Cardiac muscle cell (in vitro differentiated cells and primary cell): ENCODE measurements around the gene BIN1. TPM values are rescaled to one million over a fixed set of nuclear protein-coding genes. Genes with fewer than 3 reads are reported as not detected.

Experiments
- DNase-seq, 2 donors: peaks; one replicate each; pipeline versions ENCODE4 v3.0.0 to v3.0.0-alpha.2; 2010 to 2017; ENCODE audit warnings: low read depth in 1 of 2, low spot score in 1 of 2
- H3K27ac ChIP-seq: fragments of 200-600 bp; sonication (generic); 2 replicates; pipeline ENCODE4 v1.5.1; 2016
- H3K27me3 ChIP-seq: fragments of 200-600 bp; sonication (generic); 2 replicates; pipeline ENCODE4 v1.6.0; 2016; ENCODE audit warnings: control low read depth
- H3K36me3 ChIP-seq: fragments of 200-600 bp; sonication (generic); 2 replicates; pipeline ENCODE4 v1.5.1; 2016; ENCODE audit warnings: control low read depth
- H3K4me1 ChIP-seq: fragments of 200-600 bp; sonication (generic); 2 replicates; pipeline ENCODE4 v1.8.1; 2017; ENCODE audit warnings: low read depth, mild to moderate bottlenecking, mixed run types
- H3K4me3 ChIP-seq: fragments of 200-600 bp; sonication (generic); 2 replicates; pipeline ENCODE4 v1.5.1; 2016; ENCODE audit warnings: mild to moderate bottlenecking
- H3K9me3 ChIP-seq: fragments of 200-600 bp; sonication (generic); 2 replicates; pipeline ENCODE4 v1.5.1; 2017; ENCODE audit warnings: low read depth, mild to moderate bottlenecking, control low read depth
- CTCF ChIP-seq: IDR thresholded peaks from 2 replicates; pipeline ENCODE4 v1.5.1; 2012; ENCODE audit warnings: low read depth, mild to moderate bottlenecking, low read length
- polyA plus RNA-seq: library from polyadenylated mRNA; unstranded; fragments of >200 nt; fragmentation: Nextera tagmentation; extraction: Ambion mirVana; gene quantifications from 2 replicates; pipeline ENCODE4 v1.2.1, GENCODE V29; 2016
- total RNA-seq: library from RNA; depleted of rRNA; stranded (reverse); fragments of >200 nt; gene quantifications from 2 replicates; pipeline ENCODE4 v1.2.3, GENCODE V29; 2016

The BIN1 gene
- total and polyA plus RNA-seq, 2 experiments from 2014 or later: 44.7 to 94.9 TPM

- Histone ChIP-seq H3K4me1 (no peaks in the 10 kb centered on the region), H3K4me3 (no peak overlapping the region), H3K9me3 (no peaks in the 10 kb centered on the region), H3K27me3 (no peaks in the 10 kb centered on the region), H3K36me3 (no peaks in the 10 kb centered on the region), H3K27ac (no peak overlapping the region)
- no peak for TF ChIP-seq CTCF
- DNase-seq: no peak
Observed at GRCh38 chr2:127017548-127017947, 89.4 kb downstream of the BIN1 start.

- Histone ChIP-seq H3K27me3 (no peaks in the 10 kb centered on the region), H3K36me3 (no peaks in the 10 kb centered on the region), H3K4me1 (peaks cover 4% of the 10 kb centered on the region), H3K4me3 (no peak overlapping the region), H3K9me3 (no peaks in the 10 kb centered on the region), H3K27ac (no peak overlapping the region)
- no peak for DNase-seq
- TF ChIP-seq CTCF: no peak
Observed at GRCh38 chr2:127016329-127016728, 90.6 kb downstream of the BIN1 start.

- H3K36me3 ChIP-seq: no peaks in the 10 kb centered on the region
- no peak for DNase-seq
- no peaks in the 10 kb centered on the region for H3K9me3 ChIP-seq
- H3K27me3 ChIP-seq: no peaks in the 10 kb centered on the region
- H3K4me1 ChIP-seq: peaks cover 5% of the 10 kb centered on the region
- TF ChIP-seq CTCF: no peak
- H3K4me3 ChIP-seq: no peak overlapping the region
- H3K27ac ChIP-seq: no peak overlapping the region
Observed at GRCh38 chr2:127015106-127015910, 91.6 kb downstream of the BIN1 start.

DNA sequence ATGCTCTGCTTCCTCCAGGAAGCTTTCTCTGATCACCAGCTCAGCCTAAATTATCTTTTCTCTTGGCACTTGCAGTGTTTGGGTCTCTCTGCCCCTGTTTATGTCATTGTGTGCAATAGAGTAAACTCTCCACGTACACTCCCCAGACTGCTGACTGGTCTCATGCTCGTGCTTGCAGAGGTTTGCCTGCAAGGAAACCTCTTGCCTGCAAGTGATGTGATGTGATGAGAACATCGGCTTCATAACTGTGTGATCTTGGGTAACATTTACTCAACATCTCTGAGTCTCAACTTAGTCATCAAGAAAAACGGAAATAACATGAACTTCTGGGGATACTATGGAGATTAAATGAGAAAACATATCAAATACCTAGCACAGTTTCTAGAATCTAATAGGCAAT lies 92.3 kb downstream of the BIN1 start:
- no peaks in the 10 kb centered on the region for H3K27me3 ChIP-seq
- no peaks in the 10 kb centered on the region for H3K9me3 ChIP-seq
- DNase-seq: peak in 1 of 2 donors; percentile 96
- H3K36me3 ChIP-seq: no peaks in the 10 kb centered on the region
- H3K4me3 ChIP-seq: no peak overlapping the region
- H3K27ac ChIP-seq: no peak overlapping the region
- peaks cover 5% of the 10 kb centered on the region for H3K4me1 ChIP-seq
- TF ChIP-seq CTCF: no peak

DNA sequence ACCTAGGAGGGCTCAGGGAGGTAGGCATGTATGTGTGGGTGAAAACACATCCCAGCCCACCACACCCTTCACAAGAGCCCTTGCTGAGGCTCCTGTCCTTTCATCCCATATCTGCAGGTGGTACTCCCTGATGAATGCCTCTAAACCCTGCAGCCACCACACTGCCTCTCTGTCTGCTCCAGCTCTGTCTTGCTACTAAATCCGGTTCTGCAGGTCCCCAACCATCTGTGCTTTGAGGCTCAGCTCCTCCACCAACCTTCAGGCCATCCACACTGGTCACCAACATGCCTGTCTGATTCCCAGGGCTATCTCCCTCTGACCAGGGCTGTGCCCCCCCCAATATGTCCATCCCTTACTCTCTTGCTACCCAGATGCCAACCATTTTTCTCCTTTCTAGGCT lies 92.7 kb downstream of the BIN1 start:
- Histone ChIP-seq H3K9me3 (no peaks in the 10 kb centered on the region), H3K4me3 (no peak overlapping the region), H3K4me1 (peaks cover 5% of the 10 kb centered on the region), H3K27ac (no peak overlapping the region), H3K27me3 (no peaks in the 10 kb centered on the region), H3K36me3 (no peaks in the 10 kb centered on the region)
- no peak for DNase-seq
- TF ChIP-seq CTCF: no peak
